A549 treated with Mapracorat at 1 μM for 4 hours (cell line): ENCODE results near the gene KRT81. TPM values are rescaled to one million over a fixed set of nuclear protein-coding genes. Genes with fewer than 3 reads are reported as not detected.

Experiments
- total RNA-seq: library from RNA; stranded (reverse); fragments of 200-300 nt; extraction: Qiagen RNA extraction; gene quantifications from 5 replicates; pipeline ENCODE4 v1.2.3, GENCODE V29; 2022

KRT81 gene
- 3,076 to 4,171 TPM (median 4,026 TPM) in 5 replicates for total RNA-seq

GRCh38 chr12:52291267-52291935, at the start of gene KRT81:
Gene KRT81 (minus strand): TSS chr12:52291534. CDS start chr12:52291465, 69 bp downstream.

GRCh38 chr12:52320784-52321400, 29.6 kb upstream of the KRT81 start, which contains the start of gene KRT83:
Gene KRT83 (minus strand): TSS chr12:52321398. CDS start chr12:52321335, 63 bp downstream.

GRCh38 chr12:52274521-52275120, 16.7 kb downstream of the KRT81 start, which contains the start of gene KRT86:
Gene KRT86 (plus strand): TSS chr12:52274645. CDS start chr12:52301917, 27,272 bp downstream.

Other genes with a start within 250 kb of the KRT81 start
- 31.1 to 46.7 TPM (median 34.6 TPM) in 5 replicates for gene NR4A1, start 240.1 kb downstream of the KRT81 start, total RNA-seq
- 75.2 to 106 TPM (median 91.4 TPM) in 5 replicates for gene ATG101, start 221.6 kb downstream of the KRT81 start, total RNA-seq
- not detected in 5 replicates for gene SMIM41, start 211.8 kb downstream of the KRT81 start, total RNA-seq
- gene KRT80, start 99.5 kb downstream of the KRT81 start, total RNA-seq, result 38.9 to 58.0 TPM (median 46.2 TPM) in 5 replicates
- gene KRT7, start 58.3 kb downstream of the KRT81 start, total RNA-seq, result 4,849 to 5,975 TPM (median 5,509 TPM) in 5 replicates
- gene KRT86, start 16.9 kb downstream of the KRT81 start, total RNA-seq, result 23.1 to 49.2 TPM (median 47.0 TPM) in 5 replicates
- gene KRT83, start 29.9 kb upstream of the KRT81 start, total RNA-seq, result 2.4 to 6.6 TPM (median 6.0 TPM) in 5 replicates
- 0.06 to 0.08 TPM (median 0.07 TPM) in 4 of 5 replicates, not detected in the other for gene KRT85, start 75.9 kb upstream of the KRT81 start, total RNA-seq
- gene KRT84, start 94.1 kb upstream of the KRT81 start, total RNA-seq, result not detected in 5 replicates
- gene KRT82, start 114.8 kb upstream of the KRT81 start, total RNA-seq, result not detected in 5 replicates
- gene KRT75, start 142.8 kb upstream of the KRT81 start, total RNA-seq, result 0.07 to 0.14 TPM (median 0.10 TPM) in 4 of 5 replicates, not detected in the other
- gene KRT6B, start 160.6 kb upstream of the KRT81 start, total RNA-seq, result 0.07 TPM in 1 of 5 replicates, not detected in the others
- not detected in 5 replicates for gene KRT6C, start 182.3 kb upstream of the KRT81 start, total RNA-seq
- gene KRT6A, start 201.7 kb upstream of the KRT81 start, total RNA-seq, result 8.1 to 10.8 TPM (median 8.4 TPM) in 5 replicates
- gene KRT5, start 228.9 kb upstream of the KRT81 start, total RNA-seq, result 0.26 to 0.79 TPM (median 0.62 TPM) in 5 replicates